ENCODE measurements around the gene METTL9.
"Not testable (repeated sequence)": the region's sequence is repeated elsewhere in the genome, so short reads cannot be mapped to it uniquely, and the experiment has no call there.

The METTL9 gene

DNA sequence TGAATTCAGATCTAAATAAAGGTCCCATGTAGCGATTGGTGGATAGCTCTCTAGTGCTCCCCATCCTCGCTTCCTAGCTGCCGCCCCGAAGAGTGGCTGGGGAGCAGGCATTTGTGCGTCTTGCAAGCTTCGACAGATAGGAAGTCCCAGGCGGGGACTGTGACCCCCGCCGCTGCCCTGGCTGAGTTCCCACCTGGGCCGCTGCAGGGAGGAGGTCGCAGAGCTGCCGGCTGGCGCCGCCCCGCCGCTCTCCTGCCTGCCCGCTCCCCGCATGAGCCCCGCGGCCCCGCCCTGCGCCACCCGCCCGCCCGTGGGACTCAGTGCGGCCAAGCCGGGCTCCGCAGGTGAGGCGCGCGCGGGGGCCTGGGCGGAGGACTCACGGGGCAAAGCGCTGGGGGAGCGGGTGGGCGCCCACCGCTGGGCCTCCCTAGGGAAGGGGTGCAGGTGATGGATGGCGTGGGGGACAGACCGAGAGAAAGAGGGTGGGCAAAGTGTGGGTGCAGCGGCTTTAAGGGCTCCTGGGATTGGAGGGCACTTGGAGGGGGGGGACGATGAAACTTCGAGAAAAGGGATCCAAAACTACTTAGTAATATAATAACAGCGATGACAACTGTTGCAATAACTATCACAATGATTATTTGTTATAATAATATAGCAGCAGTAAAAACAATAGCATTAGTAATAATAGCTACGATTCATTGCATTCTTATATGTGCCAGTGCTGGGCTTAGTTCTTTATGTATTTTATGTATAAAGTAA is 64.7 kb downstream of the METTL9 start, which contains the start of gene OTOA:
OTOA (plus strand) TSS at position 80 of the 759 bp plus-strand sequence. CDS start 14,547 bp downstream, outside the sequence.
- no peak for DNase-seq (ENCODE audit: low spot score)

DNA sequence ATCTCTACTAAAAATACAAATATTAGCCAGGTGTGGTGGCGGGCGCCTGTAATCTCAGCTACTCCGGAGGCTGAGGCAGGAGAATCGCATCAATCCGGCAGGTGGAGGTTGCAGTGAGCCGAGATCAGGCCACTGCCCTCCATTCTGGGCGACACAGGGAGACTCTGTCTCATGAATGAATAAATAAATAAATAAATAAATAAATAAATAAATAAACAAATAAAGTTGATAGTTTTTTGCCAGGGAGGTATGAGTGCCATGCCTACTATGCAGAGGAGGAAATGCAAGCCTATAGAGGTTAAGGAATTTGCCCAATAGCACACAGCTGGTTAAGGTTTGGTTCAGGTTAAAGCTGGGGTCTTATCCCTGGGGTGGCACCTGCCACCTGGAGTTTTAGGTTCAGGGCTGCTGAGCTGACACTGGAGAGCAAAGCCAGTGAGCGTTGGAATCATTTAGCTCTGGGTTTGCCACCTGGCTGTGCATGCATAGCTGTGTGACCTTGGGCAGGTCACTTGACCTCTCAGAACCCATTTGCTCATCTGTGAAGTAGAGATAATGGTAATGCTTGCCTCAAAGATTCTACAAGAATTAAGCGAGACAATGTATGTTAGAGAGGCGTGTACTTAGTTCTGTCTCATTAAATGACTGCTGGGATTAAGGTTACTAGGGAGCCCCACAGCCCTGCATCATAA is 65.6 kb downstream of the METTL9 start:
- DNase-seq (ENCODE audit: low spot score): no peak

- DNase-seq (ENCODE audit: low spot score): no peak
Observed at GRCh38 chr16:21666772-21667171, 67.4 kb downstream of the METTL9 start.

DNA sequence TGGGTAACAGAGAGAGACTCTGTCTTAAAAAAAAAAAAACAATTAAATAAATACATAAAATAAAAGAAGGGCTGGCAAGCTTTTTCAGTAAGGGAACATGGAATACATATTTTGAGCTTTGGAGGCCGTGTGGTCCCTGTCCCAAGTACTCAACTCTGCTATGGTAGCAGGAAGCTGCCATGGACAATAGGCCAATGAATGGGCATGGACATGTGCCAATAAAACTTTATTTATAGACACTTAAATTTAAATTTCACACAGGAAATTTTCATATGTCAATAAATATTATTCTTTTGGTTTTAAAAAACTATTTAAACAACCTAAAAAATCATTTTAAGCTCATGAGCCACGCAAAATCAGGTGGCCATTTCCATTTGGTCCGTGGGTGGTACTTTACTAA is 68.2 kb downstream of the METTL9 start:
- DNase-seq (ENCODE audit: low spot score): no peak

DNA sequence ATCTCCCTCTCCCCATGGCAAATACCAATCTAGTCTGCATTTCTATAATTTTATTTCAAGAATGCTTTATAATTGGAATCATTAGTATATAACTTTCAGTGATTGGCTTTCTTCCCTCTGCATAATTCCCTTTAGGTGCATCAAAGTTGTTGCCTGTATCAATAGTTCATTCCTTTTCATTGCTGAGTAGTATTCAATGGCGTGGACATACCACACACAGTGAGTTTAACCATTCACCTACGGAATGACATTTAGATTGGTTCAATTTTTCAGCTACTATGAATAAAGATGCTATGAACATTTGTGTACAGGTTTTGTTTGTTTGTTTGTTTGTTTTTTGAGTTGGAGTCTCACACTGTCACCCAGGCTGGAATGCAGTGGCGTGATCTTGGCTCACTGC is 74.1 kb downstream of the METTL9 start:
- no peak for DNase-seq (ENCODE audit: low spot score)

DNA sequence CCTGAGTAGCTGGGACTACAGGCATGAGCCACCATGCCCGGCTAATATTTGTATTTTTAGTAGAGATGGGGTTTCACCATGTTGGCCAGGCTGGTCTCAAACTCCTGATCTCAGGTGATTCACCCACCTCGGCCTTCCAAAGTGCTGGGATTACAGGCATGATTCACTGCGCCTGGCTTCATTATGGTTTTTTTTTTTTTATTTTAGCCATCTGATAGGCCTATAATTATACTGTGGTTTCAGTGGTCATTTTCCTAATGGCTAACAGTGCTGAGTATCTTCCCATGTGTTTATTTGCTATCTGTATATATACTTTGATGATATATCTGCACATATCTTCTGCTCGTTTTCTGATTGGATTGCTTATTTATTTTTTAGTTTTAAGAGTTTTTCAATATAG is 75.1 kb downstream of the METTL9 start:
- DNase-seq (ENCODE audit: low spot score): not testable (repeated sequence)

- not testable (repeated sequence) for DNase-seq (ENCODE audit: low spot score)
Observed at GRCh38 chr16:21680714-21681113, 81.3 kb downstream of the METTL9 start.

- no peak for DNase-seq (ENCODE audit: low spot score)
Observed at GRCh38 chr16:21683184-21683583, 83.8 kb downstream of the METTL9 start.

GRCh38 chr16:21684199-21684598 is 84.8 kb downstream of the METTL9 start:
- DNase-seq (ENCODE audit: low spot score): no peak

DNA sequence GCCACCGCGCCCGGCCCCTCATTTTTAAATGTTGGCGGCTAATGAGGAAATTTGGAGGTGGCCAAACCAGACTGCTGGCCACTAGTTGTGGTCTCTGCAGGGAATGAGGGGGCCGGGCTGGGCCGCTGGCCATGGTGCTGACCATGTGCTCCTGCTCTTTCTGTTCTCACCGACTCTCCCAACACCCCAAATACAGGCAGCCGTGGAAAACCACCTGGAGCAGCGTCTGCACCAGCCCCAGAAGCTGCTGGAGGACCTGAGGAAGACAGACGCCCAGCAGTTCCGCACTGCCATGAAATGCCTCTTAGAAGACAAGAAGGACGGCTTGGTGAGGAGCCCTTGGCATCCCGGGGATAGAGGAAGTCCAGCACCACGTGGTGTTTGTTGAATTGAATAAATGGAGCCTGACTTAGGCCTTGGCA is 85.7 kb downstream of the METTL9 start:
- no peak for DNase-seq (ENCODE audit: low spot score)

DNA sequence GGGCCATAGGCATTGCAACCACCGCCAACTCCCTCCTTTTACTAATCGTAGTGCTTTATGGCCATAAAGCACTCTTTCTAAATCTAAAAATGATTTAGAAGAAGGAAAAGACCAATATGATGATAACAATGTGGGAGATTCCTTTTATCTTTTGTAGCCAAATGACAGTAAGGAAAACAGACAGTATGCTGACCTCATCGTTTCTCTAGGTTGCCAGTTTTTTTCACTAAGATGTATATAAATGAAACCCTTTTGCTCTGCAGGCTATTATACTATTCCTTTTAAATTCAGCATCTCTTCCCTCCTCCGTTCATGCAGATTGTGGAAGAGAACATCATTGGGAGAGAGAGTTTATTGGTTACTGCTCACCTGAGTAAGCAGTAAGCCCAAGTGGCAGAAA is 89.7 kb downstream of the METTL9 start:
- DNase-seq (ENCODE audit: low spot score): no peak

DNA sequence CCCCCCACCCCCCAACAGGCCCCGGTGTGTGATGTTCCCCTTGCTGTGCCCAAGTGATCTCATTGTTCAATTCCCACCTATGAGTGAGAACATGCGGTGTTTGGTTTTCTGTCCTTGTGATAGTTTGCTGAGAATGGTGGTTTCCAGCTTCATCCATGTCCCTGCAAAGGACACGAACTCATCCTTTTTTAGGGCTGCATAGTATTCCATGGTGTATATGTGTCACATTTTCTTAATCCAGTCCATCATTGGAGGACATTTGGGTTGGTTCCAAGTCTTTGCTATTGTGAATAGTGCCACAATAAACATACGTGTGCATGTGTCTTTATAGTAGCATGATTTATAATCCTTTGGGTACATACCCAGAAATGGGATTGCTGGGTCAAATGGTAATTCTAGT is 91.6 kb downstream of the METTL9 start:
- not testable (repeated sequence) for DNase-seq (ENCODE audit: low spot score)

- no peak for DNase-seq (ENCODE audit: low spot score)
Observed at GRCh38 chr16:21694609-21695008, 95.2 kb downstream of the METTL9 start.

DNA sequence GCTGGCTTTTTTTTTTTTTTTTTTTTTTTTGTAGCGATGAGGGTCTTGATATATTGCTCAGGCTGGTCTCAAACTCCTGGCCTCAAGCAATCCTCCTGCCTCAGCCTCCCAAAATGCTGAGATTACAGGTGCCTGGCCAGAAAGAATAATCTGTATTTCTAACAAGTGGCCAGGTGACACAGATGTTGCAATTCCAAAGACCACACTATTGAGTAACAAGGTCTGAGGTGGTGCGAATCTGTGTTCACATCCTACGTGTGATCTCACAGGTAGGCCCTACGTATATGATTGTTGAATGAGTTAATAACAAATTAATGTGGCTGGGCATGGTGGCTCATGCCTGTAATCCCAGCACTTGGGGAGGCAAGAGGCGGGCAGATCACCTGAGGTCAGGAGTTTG is 97.7 kb downstream of the METTL9 start:
- no peak for DNase-seq (ENCODE audit: low spot score)

GRCh38 chr16:21698169-21699032 is 99.0 kb downstream of the METTL9 start:
- DNase-seq (ENCODE audit: low spot score): no peak

GRCh38 chr16:21701271-21701670 is 101.9 kb downstream of the METTL9 start:
- no peak for DNase-seq (ENCODE audit: low spot score)

DNA sequence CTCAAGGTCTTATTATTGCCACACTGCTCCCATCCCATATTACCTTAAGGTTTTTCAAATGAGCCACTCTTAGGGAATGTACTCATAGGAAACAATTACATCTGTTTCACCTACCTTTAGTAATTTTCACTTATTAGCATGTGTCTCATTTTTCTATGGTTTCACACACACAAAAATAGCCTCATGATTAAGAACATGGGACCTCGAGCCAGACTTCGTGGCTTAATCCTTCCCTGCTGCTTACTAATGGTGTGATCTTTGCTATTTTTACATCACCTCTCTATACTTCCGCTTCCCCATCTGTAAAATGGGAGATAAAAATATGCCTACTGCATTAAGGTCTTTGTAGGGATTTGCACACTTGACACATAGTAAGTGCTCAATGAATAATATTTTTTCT is 102.9 kb downstream of the METTL9 start:
- DNase-seq (ENCODE audit: low spot score): no peak

GRCh38 chr16:21703156-21703555 is 103.8 kb downstream of the METTL9 start:
- no peak for DNase-seq (ENCODE audit: low spot score)

DNA sequence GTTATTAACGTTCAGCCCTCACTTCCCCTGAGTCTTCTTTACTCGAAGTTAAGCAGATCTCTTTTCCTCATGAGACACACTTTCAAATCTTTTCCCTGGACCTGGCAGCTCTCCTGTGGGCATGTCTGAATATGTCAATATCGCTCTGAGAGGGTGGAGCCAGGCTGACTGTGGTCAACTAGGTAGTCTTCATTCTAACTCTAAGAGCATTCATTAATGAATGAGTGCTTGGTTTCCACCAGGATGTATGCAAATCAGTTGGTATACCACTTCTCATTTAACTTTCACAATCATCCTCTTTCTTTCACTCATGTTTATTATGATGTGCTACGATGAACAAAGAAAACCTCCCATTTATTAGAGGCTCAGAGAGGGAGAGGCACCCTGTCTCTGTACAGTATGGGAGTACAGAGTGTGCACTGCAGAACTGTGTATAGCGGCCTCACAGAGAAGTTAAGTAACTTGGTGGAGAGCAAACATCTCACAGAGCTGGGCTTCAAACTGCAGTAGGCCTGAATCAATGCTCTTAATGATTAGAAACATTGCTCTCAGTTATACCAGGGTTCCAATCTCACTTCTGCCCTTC is 104.3 kb downstream of the METTL9 start:
- no peak for DNase-seq (ENCODE audit: low spot score)

GRCh38 chr16:21704266-21704665 is 104.9 kb downstream of the METTL9 start:
- DNase-seq (ENCODE audit: low spot score): no peak

DNA sequence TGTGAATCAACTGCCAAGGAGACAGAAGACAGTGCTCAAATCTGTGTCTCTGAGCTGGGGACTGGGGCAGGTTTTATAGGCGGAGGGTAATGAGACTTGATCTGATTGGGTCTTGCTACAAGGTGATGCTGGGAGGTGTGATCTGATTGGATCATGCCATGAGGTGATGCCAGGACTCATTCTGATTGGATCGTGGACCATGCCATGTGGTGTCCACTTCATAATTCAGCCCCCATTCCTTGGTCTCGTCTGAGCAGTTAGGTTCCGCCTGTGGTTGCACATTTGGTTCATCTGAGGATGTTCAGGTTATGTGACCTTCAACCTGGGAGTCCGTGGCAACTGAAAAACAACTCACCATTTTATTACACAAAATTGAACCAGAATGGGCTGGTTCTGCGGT is 105.4 kb downstream of the METTL9 start:
- DNase-seq (ENCODE audit: low spot score): no peak
